GM12873 (cell line): ENCODE measurements around the gene AFAP1.

Experiments
- CTCF ChIP-seq: IDR thresholded peaks from 2 replicates; pipeline ENCODE4 v1.5.1; 2012; ENCODE audit warnings: low read depth, mild to moderate bottlenecking, moderate library complexity, low read length, control low read depth; ENCODE audit not compliant: insufficient read depth; ENCODE audit errors: missing control alignments

Gene AFAP1

DNA sequence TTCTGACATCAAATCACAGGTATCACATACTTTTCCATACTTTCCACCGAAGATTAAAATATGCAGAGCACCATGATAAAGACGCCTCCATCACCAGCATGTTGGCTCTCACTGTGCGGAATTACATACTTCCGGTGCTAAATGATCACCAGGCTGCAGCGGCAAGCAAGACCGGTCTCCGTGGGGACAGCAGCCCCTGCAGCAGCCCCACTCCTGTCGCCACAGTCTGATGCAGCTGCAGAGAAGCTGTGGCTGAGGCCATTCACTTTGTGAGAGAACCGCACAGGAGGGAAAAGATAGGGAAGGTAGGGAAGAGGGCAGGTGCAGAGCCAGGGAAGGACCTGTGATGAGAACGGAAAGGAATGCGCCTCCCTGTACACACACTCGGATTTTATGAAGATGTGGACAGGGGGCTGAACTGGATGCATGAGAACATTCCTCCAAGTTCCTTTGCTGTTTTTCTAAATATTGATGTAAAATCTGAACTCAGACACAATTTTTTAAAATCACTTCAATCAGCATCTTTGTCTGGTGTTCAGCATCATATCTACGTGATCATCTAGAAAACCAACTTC is 38.3 kb downstream of the AFAP1 start:
- no peak for TF ChIP-seq CTCF

GRCh38 chr4:7900334-7900909 is 39.2 kb downstream of the AFAP1 start:
- TF ChIP-seq CTCF: no peak

DNA sequence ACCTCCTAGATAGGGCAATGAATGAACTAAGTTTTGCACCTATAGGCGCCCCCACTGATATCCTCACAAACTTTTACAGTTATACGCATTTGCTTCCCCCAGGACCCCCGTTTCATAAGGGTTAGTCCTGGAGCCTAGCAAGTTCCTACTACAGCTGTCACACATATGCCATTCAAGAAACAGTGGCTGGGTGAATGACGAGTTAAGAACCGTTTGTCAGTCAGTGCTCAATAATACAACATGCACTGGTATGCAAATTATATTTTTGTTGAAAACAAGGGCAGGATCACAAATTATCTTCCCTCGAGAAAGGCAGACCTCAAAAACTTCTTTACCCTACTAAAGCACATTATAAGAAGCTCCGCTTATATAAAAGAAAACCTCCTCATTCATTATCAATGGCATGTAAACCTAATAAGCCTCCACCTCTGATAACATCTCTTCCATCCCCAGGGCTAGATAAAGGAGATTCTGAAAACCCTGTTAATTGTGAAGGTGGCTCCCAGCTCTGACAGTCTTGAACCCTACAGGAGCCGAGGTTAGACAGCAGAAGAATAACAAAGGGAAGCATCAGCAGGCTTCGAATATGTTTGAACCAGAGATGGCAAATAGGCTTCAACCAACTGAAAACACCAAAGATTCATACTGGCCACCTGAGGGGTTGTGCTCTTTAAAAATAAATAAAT is 40.3 kb downstream of the AFAP1 start:
- no peak for TF ChIP-seq CTCF

- no peak for TF ChIP-seq CTCF
These were observed 41.3 kb downstream of the AFAP1 start for GRCh38 chr4:7898385-7898784.

DNA sequence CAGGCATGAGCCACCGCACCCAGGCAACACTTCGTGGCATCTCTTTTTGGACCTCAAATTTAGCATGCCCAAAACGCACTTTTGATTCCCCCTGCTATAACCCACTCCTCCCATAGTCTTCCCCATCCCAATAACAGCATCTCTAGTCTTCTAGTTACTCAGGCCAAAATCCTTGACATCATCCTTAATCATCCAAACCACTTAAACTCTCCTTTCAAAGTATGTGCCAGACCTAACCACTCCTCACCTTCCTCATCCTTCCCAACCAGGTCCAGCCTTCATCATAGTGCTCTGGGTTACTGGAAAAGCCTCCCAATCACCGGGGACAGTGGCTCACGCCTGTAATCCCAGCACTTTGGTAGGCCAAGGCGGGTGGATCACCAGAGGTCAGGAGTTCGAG is 41.9 kb downstream of the AFAP1 start:
- TF ChIP-seq CTCF: no peak

DNA sequence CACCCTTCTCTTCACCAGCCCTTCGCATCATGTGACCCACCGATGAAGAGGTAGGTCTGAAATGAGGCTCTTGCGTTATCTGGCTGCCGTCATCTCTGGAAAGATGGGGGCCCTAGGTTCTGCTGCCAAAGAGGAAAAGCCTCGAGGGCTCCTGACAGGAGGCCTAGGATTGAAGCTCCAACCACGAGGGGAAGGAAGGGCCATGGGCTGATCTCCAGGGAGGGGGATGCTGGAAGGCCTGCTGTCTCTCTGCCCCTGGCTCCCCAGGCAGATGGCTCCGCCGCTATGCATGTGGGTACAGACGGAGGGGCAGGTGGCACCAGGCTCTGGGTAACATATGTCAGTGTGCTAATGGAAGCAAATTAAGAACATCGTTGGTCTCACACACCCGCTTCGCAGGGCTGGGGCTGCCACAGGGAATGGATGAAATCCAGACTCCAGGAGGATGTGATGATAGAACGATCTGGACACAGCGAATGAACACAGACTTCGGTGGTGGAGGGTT is 44.9 kb downstream of the AFAP1 start:
- no peak for TF ChIP-seq CTCF

- TF ChIP-seq CTCF: no peak
These were observed 45.5 kb downstream of the AFAP1 start for GRCh38 chr4:7894098-7894676.
